ENCODE measurements around the gene RAPGEF2.
"Not testable (repeated sequence)": the region's sequence is repeated elsewhere in the genome, so short reads cannot be mapped to it uniquely, and the experiment has no call there.

The RAPGEF2 gene

GRCh38 chr4:159227984-159228383 lies 125.1 kb downstream of the RAPGEF2 start:
- FAIRE-seq (no peak), DNase-seq (ENCODE audit: insufficient read length, low spot score) (no peak)

- no peak for DNase-seq (ENCODE audit: insufficient read length, low spot score)
- no peak for FAIRE-seq
Measured at GRCh38 chr4:159229164-159229563, 126.3 kb downstream of the RAPGEF2 start.

GRCh38 chr4:159232465-159233106 lies 129.7 kb downstream of the RAPGEF2 start:
- no peak for DNase-seq (ENCODE audit: insufficient read length, low spot score)
- peak; percentile 66 for FAIRE-seq

GRCh38 chr4:159235779-159236368 lies 133.0 kb downstream of the RAPGEF2 start:
- FAIRE-seq = no peak
- no peak for DNase-seq (ENCODE audit: insufficient read length, low spot score)

GRCh38 chr4:159237975-159238374 lies 135.1 kb downstream of the RAPGEF2 start:
- FAIRE-seq (no peak), DNase-seq (ENCODE audit: insufficient read length, low spot score) (no peak)

GRCh38 chr4:159238631-159239030 lies 135.8 kb downstream of the RAPGEF2 start:
- DNase-seq (ENCODE audit: insufficient read length, low spot score) (no peak), FAIRE-seq (peak; percentile 44)

GRCh38 chr4:159239629-159240028 lies 136.8 kb downstream of the RAPGEF2 start:
- FAIRE-seq (peak; percentile 4), DNase-seq (ENCODE audit: insufficient read length, low spot score) (no peak)

GRCh38 chr4:159240046-159240445 lies 137.2 kb downstream of the RAPGEF2 start:
- FAIRE-seq (no peak), DNase-seq (ENCODE audit: insufficient read length, low spot score) (no peak)

GRCh38 chr4:159240687-159241086 lies 137.8 kb downstream of the RAPGEF2 start:
- DNase-seq (ENCODE audit: insufficient read length, low spot score) (no peak), FAIRE-seq (no peak)

- no peak for DNase-seq (ENCODE audit: insufficient read length, low spot score)
- FAIRE-seq = no peak
Measured at GRCh38 chr4:159242427-159242826, 139.5 kb downstream of the RAPGEF2 start.

GRCh38 chr4:159248384-159249178 lies 145.7 kb downstream of the RAPGEF2 start:
- FAIRE-seq = no peak
- DNase-seq (ENCODE audit: insufficient read length, low spot score) = no peak

GRCh38 chr4:159250751-159251325 lies 148.0 kb downstream of the RAPGEF2 start:
- no peak for DNase-seq (ENCODE audit: insufficient read length, low spot score)

GRCh38 chr4:159251580-159251979 lies 148.7 kb downstream of the RAPGEF2 start:
- FAIRE-seq = not testable (repeated sequence)

More at GRCh38 chr4:159250751-159251325, 148.0 kb downstream of the RAPGEF2 start:
- FAIRE-seq = no peak

GRCh38 chr4:159252491-159252890 lies 149.6 kb downstream of the RAPGEF2 start:
- no peak for FAIRE-seq
- no peak for DNase-seq (ENCODE audit: insufficient read length, low spot score)

More at GRCh38 chr4:159251580-159251979, 148.7 kb downstream of the RAPGEF2 start:
- DNase-seq (ENCODE audit: insufficient read length, low spot score) = not testable (repeated sequence)

- no peak for FAIRE-seq
- no peak for DNase-seq (ENCODE audit: insufficient read length, low spot score)
Measured at GRCh38 chr4:159256037-159256436, 153.2 kb downstream of the RAPGEF2 start.

GRCh38 chr4:159258889-159259560 lies 156.1 kb downstream of the RAPGEF2 start:
- DNase-seq (ENCODE audit: insufficient read length, low spot score) = no peak
- no peak for FAIRE-seq

GRCh38 chr4:159264057-159264456 lies 161.2 kb downstream of the RAPGEF2 start:
- DNase-seq (ENCODE audit: insufficient read length, low spot score) (no peak), FAIRE-seq (no peak)

- FAIRE-seq (peak; percentile 66), DNase-seq (ENCODE audit: insufficient read length, low spot score) (no peak)
Measured at GRCh38 chr4:159266981-159267868, 164.3 kb downstream of the RAPGEF2 start.

GRCh38 chr4:159267869-159268285 lies 165.0 kb downstream of the RAPGEF2 start:
- peak; percentile 49 for FAIRE-seq

GRCh38 chr4:159268607-159269006 lies 165.7 kb downstream of the RAPGEF2 start:
- no peak for DNase-seq (ENCODE audit: insufficient read length, low spot score)
- no peak for FAIRE-seq

More at GRCh38 chr4:159267869-159268285, 165.0 kb downstream of the RAPGEF2 start:
- DNase-seq (ENCODE audit: insufficient read length, low spot score) = no peak

All from GM19239 (cell line).